ENCODE data around the gene SLC25A10.

- no peak for TF ChIP-seq CTCF (IDR thresholded peaks at IDR 0.05)
- no peak for TF ChIP-seq POLR2AphosphoS5 (IDR thresholded peaks at IDR 0.05)
- no peak for TF ChIP-seq POLR2A (IDR thresholded peaks at IDR 0.05)
Observed at GRCh38 chr17:81686614-81687013, 25.5 kb upstream of the SLC25A10 start.
